T follicular helper cell (primary cell): Measurements from ENCODE around the gene SGSM1.
"Not testable (repeated sequence)": the region's sequence is repeated elsewhere in the genome, so short reads cannot be mapped to it uniquely, and the experiment has no call there.

Experiments
- DNase-seq: peaks from one replicate; pipeline ENCODE4 v3.0.0-alpha.2; 2020; ENCODE audit warnings: low read depth

Gene SGSM1

DNA sequence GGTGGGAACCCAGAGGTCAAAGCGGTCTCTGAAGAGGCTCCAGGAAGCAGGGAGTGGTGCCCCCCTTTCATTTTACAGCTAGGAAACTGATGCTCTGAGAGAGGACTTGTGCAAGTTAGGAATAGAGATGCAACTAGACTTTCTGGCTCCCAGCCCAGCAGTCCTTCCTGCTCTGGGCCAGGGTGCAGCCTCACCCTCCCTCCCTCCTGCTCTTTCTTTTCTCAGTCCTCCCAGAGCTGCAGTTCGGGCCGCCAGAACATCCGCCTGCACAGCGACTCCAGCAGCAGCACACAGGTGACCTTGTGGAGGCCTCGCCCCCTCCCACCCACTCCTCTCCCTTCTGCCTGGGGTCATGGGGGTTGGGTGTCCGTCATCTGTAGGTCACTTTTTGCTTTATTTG is 89.0 kb downstream of the SGSM1 start:
- DNase-seq: no peak

DNA sequence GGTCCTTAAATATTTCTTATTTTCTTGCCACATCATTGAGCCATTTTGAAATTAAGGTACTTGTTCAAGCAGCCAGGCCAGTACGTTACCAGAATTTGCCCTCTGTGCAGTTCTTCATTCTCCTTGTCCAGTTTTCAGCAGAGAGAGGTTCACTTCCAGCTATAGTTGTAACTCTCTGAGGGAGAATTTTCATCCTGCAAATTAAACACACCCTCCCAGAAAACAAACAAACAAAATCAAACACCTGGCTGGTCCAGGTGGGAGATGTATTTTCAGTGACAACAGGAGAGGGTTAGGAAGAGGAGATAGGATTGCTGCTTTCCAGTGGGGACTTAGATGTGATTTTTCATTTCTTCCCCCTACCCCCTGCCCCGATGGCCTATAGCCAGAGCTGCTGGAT is 95.4 kb downstream of the SGSM1 start:
- DNase-seq: no peak

DNA sequence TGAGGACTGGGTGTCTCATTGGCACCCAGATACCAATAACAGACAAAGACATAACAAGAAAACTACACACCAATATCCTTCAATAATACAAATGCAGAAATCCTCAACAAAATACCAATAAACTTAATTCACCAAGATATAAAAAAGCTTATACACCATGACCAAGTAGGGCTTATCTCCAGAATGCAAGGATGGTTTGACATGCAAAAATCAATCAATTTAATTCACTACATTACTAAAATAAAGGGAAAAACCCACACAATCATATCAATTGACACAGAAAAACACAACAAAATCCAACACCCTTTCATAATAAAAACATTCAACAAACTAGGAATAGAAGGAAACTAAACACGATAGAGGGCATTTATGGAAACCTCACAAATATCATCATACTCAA is 99.9 kb downstream of the SGSM1 start:
- DNase-seq: no peak

DNA sequence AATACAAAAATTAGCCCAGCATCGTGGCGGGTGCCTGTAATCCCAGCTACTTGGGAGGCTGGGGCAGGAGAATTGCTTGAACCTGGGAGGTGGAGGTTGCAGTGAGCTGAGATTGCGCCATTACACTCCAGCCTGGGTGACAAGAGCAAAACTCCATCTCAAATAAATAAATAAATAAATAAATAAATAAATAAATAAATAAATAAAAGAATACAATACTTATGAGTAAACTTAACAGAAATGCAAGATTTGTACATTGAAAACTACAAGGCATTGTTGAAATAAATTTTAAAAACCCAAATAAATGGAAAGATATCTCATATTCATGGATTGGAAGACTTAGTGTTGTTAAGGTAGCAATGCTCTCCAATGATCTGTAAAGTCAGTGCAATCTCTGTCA is 101.1 kb downstream of the SGSM1 start:
- not testable (repeated sequence) for DNase-seq

DNA sequence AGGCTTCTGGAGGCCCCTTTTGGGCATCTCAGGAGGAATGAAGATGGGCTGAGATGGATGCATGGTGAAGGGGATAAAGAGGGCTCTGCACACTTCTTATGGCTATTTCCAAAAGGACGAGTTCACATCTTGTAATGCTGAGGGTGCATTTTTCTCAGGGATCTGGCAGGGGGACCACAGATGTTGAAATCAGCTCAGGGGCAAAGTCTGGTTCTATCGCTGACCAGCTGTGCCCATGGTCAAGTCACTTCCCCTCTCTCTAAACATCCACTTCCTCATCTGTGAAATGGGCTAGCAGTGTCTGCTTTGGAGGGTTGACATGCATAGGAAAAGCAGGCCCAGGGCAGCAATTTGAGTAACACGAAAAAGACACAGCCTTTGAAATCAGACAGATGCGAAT is 114.0 kb downstream of the SGSM1 start:
- DNase-seq: no peak

DNA sequence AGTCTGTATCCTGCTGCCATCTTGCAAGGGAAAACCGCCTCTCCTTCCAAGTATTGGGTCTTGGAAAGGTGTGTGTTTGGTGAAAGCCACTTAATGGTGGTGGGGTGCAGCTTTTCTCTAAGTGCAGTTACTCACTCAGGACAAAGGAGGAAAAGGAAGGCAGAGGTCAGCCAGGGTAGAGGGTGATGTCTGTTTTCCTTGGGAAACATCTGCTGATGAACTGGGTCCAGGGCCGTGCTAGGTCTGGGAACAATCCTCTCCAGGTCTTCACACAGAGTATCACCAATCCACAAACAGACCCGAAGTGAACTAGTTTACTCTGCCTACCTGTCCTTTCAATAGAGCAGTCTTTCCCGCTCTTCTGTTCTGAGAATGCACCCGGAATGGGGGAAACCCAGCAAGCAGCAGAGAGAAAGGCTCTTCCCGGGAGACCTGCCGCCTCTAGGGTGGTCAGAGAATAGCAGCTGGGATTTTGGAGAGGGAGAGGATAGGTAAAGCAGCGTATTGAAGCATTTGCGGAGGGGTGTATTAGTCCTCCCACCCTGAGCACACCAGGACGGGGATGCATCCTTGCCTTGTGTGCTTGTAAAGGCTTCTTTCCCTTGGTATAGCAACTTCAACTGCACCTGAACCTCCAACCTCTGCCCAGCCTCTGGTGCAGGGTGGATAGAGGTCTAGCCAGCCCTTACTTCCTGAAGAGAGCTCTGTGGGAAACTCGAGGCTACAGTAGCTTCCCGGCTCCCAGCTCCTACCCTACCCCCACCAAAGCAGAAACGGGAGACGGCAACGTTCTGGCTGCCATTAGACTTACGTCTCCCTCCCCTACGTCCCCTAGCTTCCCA is 119.8 kb downstream of the SGSM1 start:
- DNase-seq: no peak

DNA sequence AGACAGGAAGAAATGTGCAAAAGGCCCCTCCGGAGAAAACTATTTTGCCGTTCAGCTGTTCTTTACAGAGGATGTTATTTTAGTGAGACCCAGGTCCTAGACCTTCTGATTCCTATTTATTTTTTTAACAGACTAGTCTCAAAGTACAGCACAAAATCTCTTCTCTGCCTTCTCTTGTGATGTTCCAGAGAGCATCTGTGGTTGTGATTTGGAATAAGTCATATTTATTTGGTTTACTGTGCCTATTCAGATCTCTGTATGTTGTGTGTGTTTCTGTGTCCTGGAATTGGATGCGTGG is 120.4 kb downstream of the SGSM1 start:
- DNase-seq: no peak

DNA sequence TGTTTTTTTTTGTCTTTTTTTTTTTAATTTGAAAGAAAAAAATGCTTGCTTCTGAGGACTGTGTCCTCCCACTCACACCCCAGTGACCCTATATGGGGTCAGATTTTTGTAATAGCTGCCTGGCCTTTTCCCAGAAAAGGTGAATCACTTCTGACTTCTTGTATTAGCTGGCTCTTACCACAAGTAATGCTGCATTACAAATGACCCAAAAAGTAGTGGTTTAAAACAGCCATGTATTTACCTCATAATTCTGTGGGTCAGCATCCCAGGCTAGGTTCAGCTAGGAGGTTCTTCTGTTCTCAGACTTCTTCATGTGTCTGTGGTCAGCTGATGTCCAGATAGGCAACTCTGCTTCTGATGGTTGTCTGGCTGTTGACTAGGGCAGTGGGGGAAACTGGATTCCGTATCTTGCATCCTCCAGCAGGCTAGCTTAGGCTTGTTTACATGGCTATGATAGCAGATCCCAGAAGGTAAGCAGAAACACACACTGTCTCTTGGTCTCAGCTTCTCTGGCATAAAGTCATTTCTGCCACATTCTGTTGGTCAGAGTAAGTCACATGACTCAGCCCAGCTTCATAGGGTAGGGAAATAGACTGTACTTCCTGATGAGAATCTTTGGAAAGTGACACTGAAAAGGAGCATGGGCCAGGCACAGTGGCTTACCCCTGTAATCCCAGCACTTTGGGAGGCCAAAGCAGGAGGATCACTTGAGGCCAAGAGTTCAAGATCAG is 121.0 kb downstream of the SGSM1 start:
- no peak for DNase-seq

DNA sequence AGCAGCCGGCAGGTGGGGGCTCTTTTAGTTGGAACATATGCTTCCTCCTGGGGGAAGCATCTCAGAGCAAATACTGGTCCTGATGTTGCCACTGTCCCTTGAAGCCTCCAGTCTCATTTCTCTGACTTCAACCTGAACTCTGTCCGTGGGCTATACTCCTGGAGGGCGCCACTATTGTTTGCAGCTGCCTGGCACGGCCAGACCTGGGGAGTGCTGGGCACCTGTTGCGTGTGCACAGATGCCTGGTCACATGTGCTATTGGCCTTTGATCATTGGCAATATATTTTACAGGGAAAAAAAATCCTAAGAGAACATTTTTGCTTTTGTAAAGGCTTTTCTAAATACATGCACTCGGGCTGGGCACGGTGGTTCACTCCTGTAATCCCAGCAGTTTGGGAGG is 122.3 kb downstream of the SGSM1 start:
- DNase-seq: no peak

DNA sequence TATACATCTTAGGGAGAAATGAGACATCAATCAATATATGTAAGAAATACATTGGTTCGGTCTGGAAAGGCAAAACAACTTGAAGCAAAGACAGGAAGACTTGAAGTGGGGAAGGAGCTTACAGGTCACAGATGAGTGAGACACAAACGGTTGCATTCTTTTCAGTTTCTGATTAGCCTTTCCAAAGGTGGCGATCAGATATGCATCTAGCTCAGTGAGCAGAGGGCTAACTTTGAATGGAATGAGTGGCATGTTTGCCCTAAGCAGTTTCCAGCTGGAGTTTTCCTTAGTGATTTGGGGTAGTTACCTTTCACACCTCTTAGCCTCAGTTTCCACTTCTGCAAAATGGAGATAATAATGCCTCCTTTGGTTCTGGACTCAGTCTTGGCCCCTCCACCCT is 124.7 kb downstream of the SGSM1 start:
- DNase-seq: no peak

DNA sequence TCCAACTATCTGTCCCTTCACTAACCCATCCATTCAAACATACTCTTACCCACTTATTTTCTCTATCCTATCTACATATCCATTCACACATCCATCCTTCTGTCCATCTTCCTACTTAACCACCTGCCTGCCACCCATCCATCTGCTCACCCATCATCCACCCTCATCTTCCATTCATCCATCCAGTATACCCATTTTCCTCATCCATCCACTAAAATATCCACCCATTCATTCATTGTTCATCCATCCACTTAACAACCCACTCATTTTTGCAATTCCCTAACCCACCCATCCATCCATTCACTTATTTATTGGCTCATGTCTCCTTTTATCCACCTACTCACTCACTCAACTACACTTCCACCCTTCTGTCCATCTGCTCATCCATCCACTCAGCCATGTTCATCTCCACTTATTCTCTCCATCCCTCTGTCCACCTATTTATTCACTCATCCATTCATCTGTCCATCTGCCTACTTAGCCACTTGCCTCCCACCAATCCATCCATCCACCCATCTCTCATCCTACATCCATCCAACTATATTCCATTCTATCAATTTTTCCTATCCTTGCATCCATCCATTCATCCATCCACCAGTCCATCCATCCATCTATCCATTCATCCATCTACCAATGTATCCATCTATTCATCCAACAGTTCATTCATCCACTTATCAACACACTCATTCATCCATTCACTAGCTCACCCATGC is 129.9 kb downstream of the SGSM1 start:
- DNase-seq: no peak

DNA sequence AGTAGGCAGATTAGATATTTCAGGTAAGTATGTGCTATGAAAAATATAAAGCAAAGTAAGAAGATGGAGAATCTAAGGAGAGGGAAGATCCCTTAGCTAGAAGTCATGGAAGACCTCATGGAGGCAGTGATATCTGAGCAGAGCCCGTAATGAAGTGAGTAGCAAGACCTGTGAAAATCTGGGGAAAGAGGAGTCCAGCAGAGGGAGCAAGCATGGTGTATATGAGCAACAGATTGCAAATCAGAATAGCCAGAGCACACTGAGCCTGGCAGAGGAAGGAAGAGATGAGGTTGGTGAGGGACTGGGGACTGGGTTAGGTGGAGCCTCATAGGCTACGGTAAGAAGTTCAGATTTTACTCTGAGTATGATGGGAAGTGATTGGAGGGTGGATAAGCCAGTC is 131.1 kb downstream of the SGSM1 start:
- no peak for DNase-seq

DNA sequence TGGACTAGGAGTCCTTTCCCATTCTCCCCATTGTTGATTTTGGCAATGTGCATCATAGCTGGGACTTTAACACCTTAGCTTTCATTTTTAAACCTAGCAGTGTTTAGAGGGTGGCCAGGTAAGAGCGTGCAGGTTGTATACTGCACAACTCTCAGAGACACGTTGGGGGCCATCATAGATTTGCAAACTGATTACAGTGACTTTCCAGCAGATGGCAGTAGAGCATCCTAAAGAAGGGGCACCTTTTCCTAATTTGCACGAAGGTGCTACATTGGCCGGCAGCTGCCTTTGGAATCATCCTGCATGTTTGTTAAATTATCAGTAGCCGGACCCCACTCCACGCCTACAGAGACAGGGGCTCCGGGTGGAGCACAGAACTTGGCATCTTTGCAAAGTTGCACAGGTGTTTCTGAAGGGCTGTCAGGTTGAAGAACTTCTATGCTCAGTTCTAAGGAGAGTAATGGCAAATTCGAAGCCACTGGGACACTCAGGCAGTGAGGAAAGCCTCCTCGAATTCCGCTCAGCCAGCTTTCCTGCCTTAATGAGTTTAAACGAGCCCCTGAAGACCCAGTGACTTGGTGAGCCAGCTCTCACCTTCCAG is 132.8 kb downstream of the SGSM1 start:
- DNase-seq: peak; percentile 7

DNA sequence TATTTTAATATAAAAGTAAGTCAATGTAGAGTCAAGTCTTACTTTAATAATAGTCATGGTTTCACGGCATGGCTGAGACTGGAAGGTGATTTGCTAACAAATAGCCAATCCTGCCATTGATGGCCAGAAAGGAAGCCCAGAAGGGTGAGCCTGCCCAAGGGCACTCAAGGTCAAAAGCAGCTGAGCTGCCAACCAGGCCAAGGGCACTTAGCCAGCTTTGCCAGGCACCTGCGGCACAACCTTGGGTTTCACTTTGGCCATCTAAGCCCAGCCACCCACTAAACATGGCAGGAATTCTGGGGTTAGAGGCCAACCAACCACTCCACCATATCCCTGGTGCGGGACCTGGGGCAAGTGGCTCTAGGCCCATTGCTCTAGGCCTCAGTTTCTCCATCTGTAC is 136.3 kb downstream of the SGSM1 start:
- DNase-seq: no peak

DNA sequence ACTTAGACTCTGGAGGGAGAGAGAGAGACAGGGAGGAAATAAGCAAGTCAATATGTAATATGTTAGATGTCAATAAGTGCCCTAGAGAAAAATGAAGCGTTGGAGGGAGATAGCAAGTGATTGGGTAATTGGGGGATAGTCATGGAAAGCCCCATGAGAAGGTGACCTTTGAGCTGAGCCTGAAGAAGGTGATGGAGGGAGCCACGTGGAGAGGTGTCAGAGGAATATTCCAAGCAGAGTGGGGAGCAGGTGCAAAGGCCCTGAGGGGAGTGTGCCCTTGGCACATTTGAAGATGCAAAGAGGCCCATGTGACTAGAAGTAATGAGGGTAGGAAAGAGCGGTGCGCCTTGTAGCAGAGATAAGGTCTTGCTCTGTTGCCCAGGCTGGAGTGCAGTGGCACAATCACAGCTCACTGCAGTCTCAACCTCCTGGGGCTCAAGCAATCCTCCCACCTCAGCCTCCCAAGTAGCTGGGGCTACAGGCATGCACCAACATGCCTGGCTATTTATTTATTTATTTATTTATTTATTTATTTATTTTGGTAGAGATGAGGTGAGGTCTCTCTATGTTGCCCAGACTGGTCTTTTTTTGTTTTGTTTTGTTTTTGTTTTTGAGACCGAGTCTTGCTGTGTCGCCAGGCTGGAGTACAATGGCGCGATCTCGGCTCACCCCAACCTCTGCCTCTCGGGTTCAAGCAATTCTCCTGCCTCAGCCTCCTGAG is 138.4 kb downstream of the SGSM1 start:
- DNase-seq: no peak

DNA sequence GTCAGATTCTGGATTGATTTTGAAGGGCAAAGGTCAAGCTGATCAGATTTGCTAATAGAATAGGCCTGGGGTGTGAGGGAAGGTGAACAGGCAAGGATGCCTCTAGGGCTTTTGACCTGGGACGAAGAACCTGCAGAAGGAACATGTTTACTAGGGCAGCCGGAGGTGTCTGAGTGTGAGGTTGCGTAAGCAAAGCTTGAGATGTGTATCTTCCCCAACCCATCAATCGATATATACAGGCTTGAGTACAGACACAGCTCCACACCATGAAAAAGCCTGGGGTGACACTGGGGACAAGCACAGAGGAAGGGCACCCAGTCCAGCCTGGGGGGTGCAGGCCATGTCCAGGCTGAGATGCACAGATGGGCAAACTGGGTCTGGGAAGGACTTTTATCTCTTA is 139.4 kb downstream of the SGSM1 start:
- DNase-seq: no peak

DNA sequence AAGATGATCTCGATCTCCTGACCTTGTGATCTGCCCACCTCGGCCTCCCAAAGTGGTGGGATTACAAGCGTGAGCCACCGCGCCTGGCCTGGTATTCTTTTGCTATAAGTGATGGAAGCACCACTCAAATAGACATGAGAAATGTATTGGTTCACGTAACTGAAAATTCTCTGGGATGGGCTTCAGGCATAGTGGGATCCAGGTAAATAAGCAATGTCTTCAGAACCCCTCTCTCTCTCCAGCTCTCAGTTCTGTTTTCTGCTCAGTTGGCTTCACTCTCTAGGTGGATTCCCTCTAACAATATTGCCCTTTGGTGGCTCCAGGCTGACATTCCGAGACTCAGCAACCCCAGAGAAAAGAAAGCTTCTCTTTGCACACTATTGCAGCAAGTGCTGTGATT is 141.4 kb downstream of the SGSM1 start:
- DNase-seq: no peak

DNA sequence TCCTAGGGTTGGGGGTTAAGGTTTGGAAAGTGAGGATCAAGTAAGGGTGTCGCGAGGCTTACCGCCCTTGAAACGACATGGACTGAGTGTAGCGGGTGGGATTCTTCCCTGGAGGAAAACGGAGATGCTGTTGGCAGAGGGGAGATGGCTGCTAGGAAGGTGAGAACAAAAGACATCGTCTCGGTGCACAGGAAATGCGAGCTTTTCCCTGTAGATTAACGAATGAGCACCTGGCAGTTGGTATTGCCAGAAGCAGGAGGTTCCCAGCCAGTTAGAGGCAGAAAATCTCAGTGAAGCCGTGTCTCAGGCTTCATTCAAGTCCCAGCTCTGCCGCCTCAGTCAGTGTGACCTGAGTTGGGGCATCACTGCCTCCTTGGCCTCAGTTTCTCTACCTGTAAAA is 141.9 kb downstream of the SGSM1 start:
- DNase-seq: no peak

DNA sequence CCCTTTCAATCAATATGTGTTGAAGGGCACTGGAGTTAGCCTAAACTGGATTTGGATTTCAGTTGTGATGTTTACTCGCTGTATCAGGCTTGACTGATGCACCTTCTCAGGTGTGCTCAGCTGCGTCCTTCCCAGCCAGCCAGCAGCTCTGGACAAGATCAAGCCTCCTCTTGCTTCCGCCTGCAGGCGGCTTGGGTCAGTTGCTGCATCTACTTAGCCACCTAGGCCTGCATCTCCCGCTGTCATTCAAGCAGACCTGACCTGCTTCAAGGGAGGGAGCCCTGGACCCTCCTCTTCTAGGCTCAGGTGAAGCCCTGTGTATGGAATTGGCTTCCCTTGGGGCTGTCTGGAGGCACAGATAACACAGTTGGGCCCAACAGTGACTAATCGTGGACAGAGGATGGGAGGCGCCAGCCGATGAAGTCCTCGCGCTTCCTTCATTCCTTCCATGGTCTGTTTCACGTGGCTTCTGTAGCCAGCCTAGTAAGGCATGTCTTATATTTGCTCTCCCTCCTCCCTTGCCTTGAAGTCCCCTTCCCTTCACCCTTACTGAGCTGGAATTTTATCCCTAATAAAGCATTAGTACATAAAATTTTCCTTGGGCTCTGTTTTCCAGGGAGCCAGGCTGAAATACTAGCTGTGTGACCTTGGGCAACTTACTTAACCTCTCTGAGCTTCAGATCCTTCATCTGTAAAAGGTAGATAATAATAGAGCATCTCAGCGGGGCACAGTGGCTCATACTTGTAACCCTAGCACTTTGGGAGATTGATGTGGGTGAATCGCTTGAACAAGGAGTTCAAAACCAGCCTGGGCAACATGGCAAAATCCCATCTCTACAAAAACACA is 142.6 kb downstream of the SGSM1 start:
- DNase-seq: no peak

DNA sequence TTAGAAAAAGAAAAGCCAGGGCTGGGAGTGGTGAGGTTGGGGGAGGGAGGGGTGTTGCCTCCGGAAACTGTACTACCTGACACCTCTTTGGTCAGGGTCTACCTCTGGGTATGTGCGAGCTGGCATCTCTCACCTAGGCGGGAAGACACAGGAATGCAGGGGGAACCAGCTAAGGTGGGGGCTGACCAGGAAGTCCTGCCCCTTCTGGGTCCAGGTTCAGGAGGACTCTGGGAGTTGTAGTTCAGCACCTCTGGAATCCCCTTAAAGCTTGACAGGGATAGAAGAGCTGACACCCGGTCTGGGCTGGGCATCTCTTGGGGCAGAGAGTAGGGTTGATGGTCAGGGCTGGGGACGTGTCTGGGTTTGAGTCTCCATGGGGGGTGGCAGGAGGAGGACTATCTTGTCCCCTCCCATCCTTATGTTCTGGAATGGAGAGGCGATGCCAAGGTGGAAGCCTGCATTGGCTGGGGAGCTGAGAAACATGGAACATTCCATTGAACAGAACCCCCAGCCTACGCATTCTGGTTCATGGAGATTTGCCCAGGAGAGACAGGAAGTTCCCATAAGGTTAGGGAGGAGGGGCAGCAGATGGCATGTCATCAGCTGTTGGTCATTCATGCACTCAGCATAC is 144.4 kb downstream of the SGSM1 start:
- no peak for DNase-seq
